Measurements from ENCODE around the gene CSE1L. TPM values are rescaled to one million over a fixed set of nuclear protein-coding genes. Genes with fewer than 3 reads are reported as not detected.

CSE1L gene
- total RNA-seq, 1 experiment from 2014 or later = 158 TPM

DNA sequence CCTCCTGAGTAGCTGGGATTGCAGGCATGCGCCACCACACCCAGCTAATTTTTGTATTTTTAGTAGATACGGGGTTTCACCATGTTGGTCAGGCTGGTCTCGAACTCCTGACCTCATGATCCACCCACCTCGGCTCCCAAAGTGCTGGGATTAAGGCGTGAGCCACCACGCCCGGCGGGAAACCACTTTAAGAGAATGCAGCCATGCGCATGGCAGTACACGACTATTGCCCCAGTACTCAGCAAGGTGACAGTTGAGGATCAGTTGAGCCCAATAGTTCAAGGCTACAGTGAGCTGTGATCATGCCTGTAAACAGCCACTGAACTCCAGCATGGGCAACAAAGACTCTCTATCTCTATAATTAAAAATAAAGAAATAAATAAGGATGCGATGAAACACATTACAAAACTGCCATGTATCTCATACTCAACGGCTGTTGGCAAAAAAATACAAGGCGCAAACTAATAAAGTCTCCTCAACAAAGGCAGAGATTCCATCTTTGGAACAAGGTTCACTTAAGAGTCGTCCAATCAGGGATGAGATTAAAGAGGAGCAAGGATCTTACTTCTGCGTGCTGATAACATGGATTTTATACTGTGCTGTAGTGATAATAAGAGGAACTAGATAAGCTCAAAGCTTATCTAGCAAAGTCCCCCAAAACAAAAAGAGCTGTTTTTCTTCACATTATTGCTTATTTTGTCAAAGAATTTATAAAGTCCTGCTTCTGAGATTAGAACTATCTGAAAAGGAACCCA lies 90.9 kb downstream of the CSE1L start:
- CTCF ChIA-PET = no interaction called here

More for the DNA sequence above, 90.9 kb downstream of the CSE1L start:
- ChIA-PET POLR2A (no interaction called here), RAD21 (ENCODE audit: low non-redundant PET in 1 of 2, low total read pairs in 2 of 2, uncharacterized antibody in 2 of 2, unreplicated experiment in 2 of 2) (no interaction called here)
- intact Hi-C loops (cut with micrococcal nuclease) = no loop called here
- BruUV-seq (replicated peaks) = no TSS peak
- Histone ChIP-seq H4K20me1 (ENCODE audit: insufficient read depth) (no peaks in the 10 kb centered on the region), H3K36me3 (ENCODE audit: control insufficient read depth in 1 of 2, insufficient read depth in 2 of 2, low read length in 2 of 2) (peaks cover 2 to 14% of the 10 kb centered on the region in 2 experiments; a peak in 3 of 4 replicates), H3K4me1 (ENCODE audit: control insufficient read depth in 1 of 2, insufficient read depth in 2 of 2, low read length in 2 of 2) (no peaks in the 10 kb centered on the region), H3K9ac (ENCODE audit: low read length) (no peak overlapping the region), H3K9me3 (ENCODE audit: control insufficient read depth in 1 of 2, insufficient read depth in 1 of 2, low read depth in 1 of 2, low read length in 2 of 2) (no peaks in the 10 kb centered on the region), H3K9me2 (ENCODE audit: insufficient read depth) (no peaks in the 10 kb centered on the region), H3K79me2 (ENCODE audit: insufficient read depth, low read length) (peaks cover 22% of the 10 kb centered on the region), H3K27me3 (ENCODE audit: insufficient read depth, low read length) (no peaks in the 10 kb centered on the region), H3K27ac (ENCODE audit: low read depth, low read length) (no peak overlapping the region), H2AFZ (ENCODE audit: low read depth, low read length, poor library complexity, severe bottlenecking) (no peak overlapping the region), H3K4me3 (replicated peaks in 1 of 2; ENCODE audit: low read depth in 1 of 2, low read length in 2 of 2) (no peak overlapping the region), H3K4me2 (ENCODE audit: low read length) (no peak overlapping the region)
- DNase-seq (ENCODE audit: low read depth, low spot score) (no peak), ATAC-seq (no peak)
- TF ChIP-seq, protein P1, sequence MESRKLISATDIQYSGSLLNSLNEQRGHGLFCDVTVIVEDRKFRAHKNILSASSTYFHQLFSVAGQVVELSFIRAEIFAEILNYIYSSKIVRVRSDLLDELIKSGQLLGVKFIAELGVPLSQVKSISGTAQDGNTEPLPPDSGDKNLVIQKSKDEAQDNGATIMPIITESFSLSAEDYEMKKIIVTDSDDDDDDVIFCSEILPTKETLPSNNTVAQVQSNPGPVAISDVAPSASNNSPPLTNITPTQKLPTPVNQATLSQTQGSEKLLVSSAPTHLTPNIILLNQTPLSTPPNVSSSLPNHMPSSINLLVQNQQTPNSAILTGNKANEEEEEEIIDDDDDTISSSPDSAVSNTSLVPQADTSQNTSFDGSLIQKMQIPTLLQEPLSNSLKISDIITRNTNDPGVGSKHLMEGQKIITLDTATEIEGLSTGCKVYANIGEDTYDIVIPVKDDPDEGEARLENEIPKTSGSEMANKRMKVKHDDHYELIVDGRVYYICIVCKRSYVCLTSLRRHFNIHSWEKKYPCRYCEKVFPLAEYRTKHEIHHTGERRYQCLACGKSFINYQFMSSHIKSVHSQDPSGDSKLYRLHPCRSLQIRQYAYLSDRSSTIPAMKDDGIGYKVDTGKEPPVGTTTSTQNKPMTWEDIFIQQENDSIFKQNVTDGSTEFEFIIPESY (IDR thresholded peaks at IDR 0.05; ENCODE audit: extremely low read depth, insufficient replicate concordance, low read length) = no peak
- TF ChIP-seq SP1 (IDR thresholded peaks at IDR 0.05; ENCODE audit: low read depth) = no peak
- TF ChIP-seq JUND (IDR thresholded peaks at IDR 0.05) = no peak
- no peak for TF ChIP-seq CBX3 (IDR thresholded peaks at IDR 0.05; ENCODE audit: low read depth)
- TF ChIP-seq FOSL1 (IDR thresholded peaks at IDR 0.05; ENCODE audit: low read depth) = no peak
- TF ChIP-seq TCF7L2 (IDR thresholded peaks at IDR 0.05; ENCODE audit: borderline replicate concordance, extremely low read depth, insufficient read depth, insufficient read length) = no peak
- no peak for TF ChIP-seq SRF (IDR thresholded peaks at IDR 0.05; ENCODE audit: low read depth)
- TF ChIP-seq POLR2A (IDR thresholded peaks at IDR 0.05; ENCODE audit: borderline replicate concordance, extremely low read depth, insufficient read depth, insufficient read length) = no peak
- TF ChIP-seq ZFX (IDR thresholded peaks at IDR 0.05) = no peak
- TF ChIP-seq, protein P2, sequence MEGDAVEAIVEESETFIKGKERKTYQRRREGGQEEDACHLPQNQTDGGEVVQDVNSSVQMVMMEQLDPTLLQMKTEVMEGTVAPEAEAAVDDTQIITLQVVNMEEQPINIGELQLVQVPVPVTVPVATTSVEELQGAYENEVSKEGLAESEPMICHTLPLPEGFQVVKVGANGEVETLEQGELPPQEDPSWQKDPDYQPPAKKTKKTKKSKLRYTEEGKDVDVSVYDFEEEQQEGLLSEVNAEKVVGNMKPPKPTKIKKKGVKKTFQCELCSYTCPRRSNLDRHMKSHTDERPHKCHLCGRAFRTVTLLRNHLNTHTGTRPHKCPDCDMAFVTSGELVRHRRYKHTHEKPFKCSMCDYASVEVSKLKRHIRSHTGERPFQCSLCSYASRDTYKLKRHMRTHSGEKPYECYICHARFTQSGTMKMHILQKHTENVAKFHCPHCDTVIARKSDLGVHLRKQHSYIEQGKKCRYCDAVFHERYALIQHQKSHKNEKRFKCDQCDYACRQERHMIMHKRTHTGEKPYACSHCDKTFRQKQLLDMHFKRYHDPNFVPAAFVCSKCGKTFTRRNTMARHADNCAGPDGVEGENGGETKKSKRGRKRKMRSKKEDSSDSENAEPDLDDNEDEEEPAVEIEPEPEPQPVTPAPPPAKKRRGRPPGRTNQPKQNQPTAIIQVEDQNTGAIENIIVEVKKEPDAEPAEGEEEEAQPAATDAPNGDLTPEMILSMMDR (IDR thresholded peaks at IDR 0.05 in 2 of 3, conservative IDR thresholded peaks at IDR 0.05 in 1 of 3; ENCODE audit: borderline replicate concordance in 1 of 3, insufficient read depth in 1 of 3, low read depth in 2 of 3, low read length in 2 of 3) = no peak
- no peak for TF ChIP-seq YY1 (IDR thresholded peaks at IDR 0.05; ENCODE audit: extremely low read depth, insufficient replicate concordance, low read depth, low read length)
- TF ChIP-seq POLR2AphosphoS5 (IDR thresholded peaks at IDR 0.05; ENCODE audit: low read depth, low read length) = no peak
- no peak for TF ChIP-seq EZH2phosphoT487 (IDR thresholded peaks at IDR 0.05; ENCODE audit: borderline replicate concordance)
